HepG2 (cell line): ENCODE measurements around the gene GSTM2. TPM values are rescaled to one million over a fixed set of nuclear protein-coding genes. Genes with fewer than 3 reads are reported as not detected.

ENCODE experiments used
- ATAC-seq: fragments of 200-7000 bp; cut with Tn5 transposase; 3 replicates; pipeline ENCODE4 v1.9.1; 2020; ENCODE audit warnings: mild to moderate bottlenecking, moderate library complexity
- BruUV-seq: library from RNA; stranded (reverse); fragments of 400-500 nt; replicated peaks from 2 replicates; lab custom pipeline; 2021; lab: Mats Ljungman, UMichigan
- CTCF ChIA-PET: fragments of 300-600 bp; formaldehyde crosslinking; extraction: SDS; loops from one replicate; lab custom pipeline; 2021; ENCODE audit warnings: low total read pairs, inconsistent platforms, low intra/inter-chr PET ratio; lab: Yijun Ruan, JAX
- POLR2A ChIA-PET: fragments of 350-600 bp; sonication (Branson Sonifier 250); formaldehyde crosslinking; loops from one replicate; lab custom pipeline; 2020; ENCODE audit warnings: antibody characterized with exemption, inconsistent platforms; lab: Yijun Ruan, JAX
- DNase-seq: peaks from one replicate; pipeline ENCODE4 v3.0.0-alpha.2; 2015; ENCODE audit warnings: low spot score
- FAIRE-seq: peaks from 3 replicates; lab custom pipeline; 2011; peaks lifted over from hg19 to GRCh38; lab: Jason Lieb, UNC
- H2AFZ ChIP-seq: one replicate; pipeline ENCODE4 v1.6.1; 2011; ENCODE audit warnings: low read length, inconsistent platforms
- H3K27ac ChIP-seq: fragments of 300-600 bp; 3 replicates; pipeline ENCODE4 v1.8.0; 2011; ENCODE audit warnings: mixed run types, mild to moderate bottlenecking, mixed read lengths, low read length, inconsistent platforms; ENCODE audit not compliant: insufficient read depth; ENCODE audit errors: extremely low read length
- H3K27me3 ChIP-seq, 2 experiments: fragments of 200-600 bp in 1 of 2; 2 replicates in 1 of 2; 3 replicates in 1 of 2; pipeline versions ENCODE4 v1.6.0 to v1.8.0; 2011; ENCODE audit warnings: low read length in 2 of 2, mild to moderate bottlenecking in 2 of 2, moderate library complexity in 2 of 2, inconsistent platforms in 1 of 2; ENCODE audit not compliant: insufficient read depth in 2 of 2, control insufficient read depth in 1 of 2
- H3K36me3 ChIP-seq, 2 experiments: fragments of 200-600 bp in 1 of 2; replicated peaks in 1 of 2; 2 replicates in 1 of 2; 3 replicates in 1 of 2; pipeline versions ENCODE4 v1.5.1 to v1.8.0; 2011; ENCODE audit warnings: low read length in 2 of 2, inconsistent platforms in 1 of 2; ENCODE audit not compliant: insufficient read depth in 2 of 2, control insufficient read depth in 1 of 2
- H3K4me1 ChIP-seq: 2 replicates; pipeline ENCODE4 v1.5.1; 2012; ENCODE audit warnings: low read length, inconsistent platforms; ENCODE audit not compliant: insufficient read depth
- H3K4me2 ChIP-seq: 2 replicates; pipeline ENCODE4 v1.6.0; 2011; ENCODE audit warnings: low read depth, low read length, inconsistent platforms
- H3K4me3 ChIP-seq, 3 experiments: fragments of 200-600 bp in 1 of 3; sonication (generic), shearing (Covaris generic) in 1 of 3; replicated peaks in 1 of 3; 2 replicates each; pipeline ENCODE4 v1.5.1; 2011 to 2016; ENCODE audit warnings: low read length in 3 of 3, inconsistent platforms in 2 of 3, low read depth in 2 of 3, mild to moderate bottlenecking in 2 of 3, control low read depth in 1 of 3, mixed read lengths in 1 of 3; ENCODE audit not compliant: insufficient read depth in 1 of 3
- H3K79me2 ChIP-seq: one replicate; pipeline ENCODE4 v1.6.1; 2011; ENCODE audit warnings: low read length, inconsistent platforms; ENCODE audit not compliant: insufficient read depth
- H3K9ac ChIP-seq: 2 replicates; pipeline ENCODE4 v1.6.0; 2011; ENCODE audit warnings: mild to moderate bottlenecking, low read depth, low read length, inconsistent platforms; ENCODE audit not compliant: insufficient read depth
- H3K9me3 ChIP-seq: 2 replicates; pipeline ENCODE4 v1.5.1; 2012; ENCODE audit warnings: mild to moderate bottlenecking, low read length
- H4K20me1 ChIP-seq: 2 replicates; pipeline ENCODE4 v1.6.0; 2011; ENCODE audit warnings: inconsistent platforms, mild to moderate bottlenecking, low read length, moderate library complexity; ENCODE audit not compliant: insufficient read depth
- CTCF ChIP-seq: sonication (generic); formaldehyde crosslinking; IDR thresholded peaks from 2 replicates; pipeline ENCODE4 v1.5.0; 2020; ENCODE audit warnings: mild to moderate bottlenecking, missing genetic modification reagents, moderate library complexity
- MAF1 ChIP-seq: sonication (generic); formaldehyde crosslinking; IDR thresholded peaks from 2 replicates; pipeline ENCODE4 v1.5.0; 2020; ENCODE audit warnings: missing genetic modification reagents, borderline replicate concordance
- NFYC ChIP-seq: IDR thresholded peaks from 2 replicates; pipeline ENCODE4 v1.6.1; 2016; ENCODE audit warnings: missing genetic modification reagents, missing compliant biosample characterization
- SMAD9 ChIP-seq: sonication (generic); formaldehyde crosslinking; IDR thresholded peaks from 2 replicates; pipeline ENCODE4 v1.5.1; 2020; ENCODE audit warnings: mild to moderate bottlenecking, missing genetic modification reagents
- STAG1 ChIP-seq: sonication (generic); formaldehyde crosslinking; IDR thresholded peaks from 2 replicates; pipeline ENCODE4 v1.4.0; 2020; ENCODE audit warnings: missing genetic modification reagents
- ZNF20 ChIP-seq: sonication (generic); formaldehyde crosslinking; IDR thresholded peaks from 2 replicates; pipeline ENCODE4 v1.4.0; 2020; ENCODE audit warnings: mild to moderate bottlenecking, moderate library complexity, missing genetic modification reagents
- WGBS: methylation state at CpG from one replicate; pipeline ENCODE4 v1.1.6; 2017; ENCODE audit warnings: low lambda C conversion rate; 5-methylcytosine and 5-hydroxymethylcytosine counted together
- in situ Hi-C: cut with HindIII; loops from 2 replicates; pipeline ENCODE4 v1.10.0; 2017; ENCODE audit warnings: low pct_unique_long_range_greater_than_20kb; ENCODE audit not compliant: extremely low pct_ligation_motif_present
- intact Hi-C: fragments of 100-400 bp; cut with micrococcal nuclease; formaldehyde crosslinking; loops from one replicate; pipeline ENCODE4 v1.10.0; 2022; ENCODE audit not compliant: unreplicated experiment
- polyA plus RNA-seq, 8 experiments: library from polyadenylated mRNA; depleted of rRNA in 3 of 8; stranded (reverse) in 7 of 8; unstranded in 1 of 8; fragments of >200 nt; fragmentation: Illumina TruSeq in 4 of 8; extraction: Trizol in 4 of 8; gene quantifications; 2 replicates each; pipeline versions ENCODE4 v1.2.1 to v1.2.3, GENCODE V29; 2011 to 2016; ENCODE audit warnings: low read depth in 4 of 8, missing spikeins in 1 of 8, mixed read lengths in 1 of 8; ENCODE audit not compliant: insufficient read depth in 1 of 8
- total RNA-seq, 5 experiments: library from RNA; depleted of rRNA; stranded (reverse); fragments of >200 nt; fragmentation: Illumina TruSeq; extraction: Trizol; gene quantifications; 2 replicates each; pipeline ENCODE4 v1.2.3, GENCODE V29; 2016; ENCODE audit warnings: low read depth in 1 of 5
- TF ChIP-seq, protein P1 (sequence below): sonication (generic); formaldehyde crosslinking; IDR thresholded peaks from 2 replicates; pipeline ENCODE4 v1.9.0; 2021; ENCODE audit warnings: missing genetic modification reagents, mild to moderate bottlenecking, borderline replicate concordance

The GSTM2 gene
- total and polyA plus RNA-seq, 2 of the 13 experiments (the other 11 are each of a cell fraction or from before 2014, with no cell fraction given) = 7.0 to 15.0 TPM

GRCh38 chr1:109649491-109649914 lies 18.4 kb upstream of the GSTM2 start:
- Histone ChIP-seq H3K4me3 (peak overlapping the region in 1 of 3 experiments; percentile 31; a peak in 1 of 6 replicates), H3K9me3 (no peaks in the 10 kb centered on the region)
- FAIRE-seq = no peak
- TF ChIP-seq SMAD9 (CRISPR knock-in tag) = no peak
- TF ChIP-seq STAG1 (CRISPR knock-in tag) = peak; percentile 37; the same call in 1 of the 2 replicates
- TF ChIP-seq, protein P1, sequence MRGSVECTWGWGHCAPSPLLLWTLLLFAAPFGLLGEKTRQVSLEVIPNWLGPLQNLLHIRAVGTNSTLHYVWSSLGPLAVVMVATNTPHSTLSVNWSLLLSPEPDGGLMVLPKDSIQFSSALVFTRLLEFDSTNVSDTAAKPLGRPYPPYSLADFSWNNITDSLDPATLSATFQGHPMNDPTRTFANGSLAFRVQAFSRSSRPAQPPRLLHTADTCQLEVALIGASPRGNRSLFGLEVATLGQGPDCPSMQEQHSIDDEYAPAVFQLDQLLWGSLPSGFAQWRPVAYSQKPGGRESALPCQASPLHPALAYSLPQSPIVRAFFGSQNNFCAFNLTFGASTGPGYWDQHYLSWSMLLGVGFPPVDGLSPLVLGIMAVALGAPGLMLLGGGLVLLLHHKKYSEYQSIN (CRISPR knock-in tag) = no peak
- TF ChIP-seq NFYC (CRISPR knock-in tag) = 0 out of 2 replicates have a peak, but pooled peaks have one; percentile 21
- peak; percentile 37; the same call in 1 of the 2 replicates for TF ChIP-seq CTCF (CRISPR knock-in tag)
- no peak for TF ChIP-seq MAF1
- 0 out of 2 replicates have a peak, but pooled peaks have one; percentile 71 for TF ChIP-seq ZNF20 (CRISPR knock-in tag)
- TF ChIP-seq, all 625 proteins: peak for 4
- DNase-seq (no peak), ATAC-seq (peak; percentile 69)
- H3K9ac ChIP-seq = no peak overlapping the region
- peaks cover 9% of the 10 kb centered on the region for H3K4me1 ChIP-seq
- no TSS peak for BruUV-seq
- H3K36me3 ChIP-seq = no peaks in the 10 kb centered on the region
- WGBS = 23% methylated on average over 4 of the region's 4 CpGs
- no peak overlapping the region for H3K27ac ChIP-seq
- intact Hi-C loops = no loop called here
- H2AFZ ChIP-seq = no peak overlapping the region
- no peaks in the 10 kb centered on the region for H4K20me1 ChIP-seq
- 0 out of 5 replicates have a peak, but pooled peaks cover 0 to 2% of the 10 kb centered on the region in 2 experiments for H3K27me3 ChIP-seq
- peak overlapping the region; percentile 61 for H3K4me2 ChIP-seq
- CTCF ChIA-PET = interaction anchor here (1.0 kb wide), 1 partner anchor 9 kb away, joined by 3 read pairs; no protein-coding TSS in a partner anchor
- in situ Hi-C loops = loop anchor here (10.0 kb wide), 1 partner anchor 335 kb away; the partner anchor contains the start of gene AHCYL1
- POLR2A ChIA-PET = interaction anchor here (1.1 to 1.4 kb wide), 2 partner anchors 10 to 101 kb away, joined by 3 to 4 read pairs; partner anchors contain the start of gene GNAI3
- H3K79me2 ChIP-seq = no peaks in the 10 kb centered on the region
